A673 (cell line): Measurements from ENCODE around the gene TMEM178B. TPM values are rescaled to one million over a fixed set of nuclear protein-coding genes. Genes with fewer than 3 reads are reported as not detected.
"Not testable (repeated sequence)": the region's sequence is repeated elsewhere in the genome, so short reads cannot be mapped to it uniquely, and the experiment has no call there.

Source experiments
- BruUV-seq: library from RNA; stranded (reverse); fragments of 400-500 nt; replicated peaks from 2 replicates; lab custom pipeline; 2021; lab: Mats Ljungman, UMichigan
- CTCF ChIA-PET: fragments of 300-600 bp; sonication (Branson Sonifier 250); formaldehyde crosslinking; loops from one replicate; lab custom pipeline; 2022; ENCODE audit warnings: antibody characterized with exemption; lab: Charles Lee
- POLR2A ChIA-PET: fragments of 300-600 bp; sonication (Branson Sonifier 250); formaldehyde crosslinking; loops from one replicate; lab custom pipeline; 2022; ENCODE audit warnings: antibody characterized with exemption; ENCODE audit not compliant: low non-redundant PET; lab: Charles Lee
- DNase-seq: peaks from one replicate; pipeline ENCODE4 v3.0.0-alpha.2; 2015; ENCODE audit warnings: low spot score
- H3K27ac ChIP-seq: fragments of 200-600 bp; sonication (generic); 2 replicates; pipeline ENCODE4 v1.5.1; 2016; ENCODE audit warnings: mixed run types, low read depth, mild to moderate bottlenecking, mixed read lengths, antibody characterized with exemption, low read length; ENCODE audit not compliant: poor library complexity, severe bottlenecking
- H3K27me3 ChIP-seq: fragments of 200-600 bp; sonication (generic); replicated peaks from 2 replicates; pipeline ENCODE4 v1.6.1; 2017; ENCODE audit warnings: mixed run types, low read depth, mild to moderate bottlenecking, mixed read lengths, antibody characterized with exemption, low read length; ENCODE audit not compliant: insufficient read depth, poor library complexity
- H3K36me3 ChIP-seq: fragments of 200-600 bp; sonication (generic); 2 replicates; pipeline ENCODE4 v1.6.1; 2016; ENCODE audit warnings: mixed run types, mild to moderate bottlenecking, mixed read lengths, antibody characterized with exemption, low read length; ENCODE audit not compliant: insufficient read depth, poor library complexity, severe bottlenecking
- H3K4me1 ChIP-seq: fragments of 200-600 bp; sonication (generic); 2 replicates; pipeline ENCODE4 v1.6.1; 2017; ENCODE audit warnings: mixed run types, mild to moderate bottlenecking, mixed read lengths, antibody characterized with exemption, low read length; ENCODE audit not compliant: insufficient read depth, poor library complexity, severe bottlenecking
- H3K4me3 ChIP-seq: fragments of 200-600 bp; sonication (generic); 2 replicates; pipeline ENCODE4 v1.5.1; 2016; ENCODE audit warnings: low read depth, mixed run types, mild to moderate bottlenecking, mixed read lengths, low read length; ENCODE audit not compliant: poor library complexity, severe bottlenecking
- H3K9me3 ChIP-seq: fragments of 200-600 bp; sonication (generic); 2 replicates; pipeline ENCODE4 v1.6.1; 2016; ENCODE audit warnings: mixed run types, low read depth, mild to moderate bottlenecking, mixed read lengths, antibody characterized with exemption, low read length; ENCODE audit not compliant: poor library complexity, severe bottlenecking
- EZH2 ChIP-seq: fragments of 200-600 bp; sonication (generic); IDR thresholded peaks from 2 replicates; pipeline ENCODE4 v1.6.1; 2017; ENCODE audit warnings: borderline replicate concordance, low read depth, mild to moderate bottlenecking, mixed read lengths, antibody characterized with exemption, low read length; ENCODE audit not compliant: poor library complexity, severe bottlenecking
- intact Hi-C: fragments of 100-400 bp; cut with micrococcal nuclease; formaldehyde crosslinking; loops from one replicate; pipeline ENCODE4 v1.10.0; 2022; ENCODE audit not compliant: unreplicated experiment
- total RNA-seq: library from RNA; stranded (reverse); gene quantifications from 2 replicates; pipeline ENCODE4 v1.2.3, GENCODE V29; 2021
- TF ChIP-seq, protein P1 (sequence below): fragments of 300-800, 200-600 bp; sonication (generic); conservative IDR thresholded peaks from 2 replicates; pipeline ENCODE4 v1.5.1; 2017; ENCODE audit warnings: low read depth, mild to moderate bottlenecking, antibody characterized with exemption, low read length, moderate library complexity, mixed read lengths

TMEM178B gene
- total RNA-seq, 1 experiment from 2014 or later = 2.8 TPM

DNA sequence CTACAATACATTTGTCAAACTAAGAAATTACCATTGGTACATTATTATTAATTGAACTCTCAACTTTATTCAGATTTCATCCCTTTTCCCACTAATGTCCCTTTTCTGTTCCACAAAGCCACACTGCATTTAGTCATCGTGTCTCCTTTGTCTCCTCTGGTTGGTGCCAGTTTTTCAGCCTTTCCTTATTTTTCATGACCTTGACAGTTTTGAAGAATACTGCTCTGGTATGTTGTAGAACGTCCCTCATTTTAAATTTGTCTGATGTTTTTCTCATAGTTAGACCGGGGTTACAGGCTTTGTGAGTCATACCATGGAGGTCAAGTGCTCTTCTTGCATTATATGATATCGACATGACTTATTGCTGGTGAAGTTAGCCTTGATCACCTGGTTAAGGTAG is 304.0 kb downstream of the TMEM178B start:
- CTCF ChIA-PET = no interaction called here
- Histone ChIP-seq H3K4me3 (no peak overlapping the region), H3K4me1 (no peaks in the 10 kb centered on the region), H3K36me3 (no peaks in the 10 kb centered on the region), H3K9me3 (no peaks in the 10 kb centered on the region), H3K27me3 (no peaks in the 10 kb centered on the region), H3K27ac (no peak overlapping the region)
- no TSS peak for BruUV-seq
- no peak for DNase-seq
- intact Hi-C loops = no loop called here
- POLR2A ChIA-PET = no interaction called here
- TF ChIP-seq EZH2 = no peak
- TF ChIP-seq, protein P1, sequence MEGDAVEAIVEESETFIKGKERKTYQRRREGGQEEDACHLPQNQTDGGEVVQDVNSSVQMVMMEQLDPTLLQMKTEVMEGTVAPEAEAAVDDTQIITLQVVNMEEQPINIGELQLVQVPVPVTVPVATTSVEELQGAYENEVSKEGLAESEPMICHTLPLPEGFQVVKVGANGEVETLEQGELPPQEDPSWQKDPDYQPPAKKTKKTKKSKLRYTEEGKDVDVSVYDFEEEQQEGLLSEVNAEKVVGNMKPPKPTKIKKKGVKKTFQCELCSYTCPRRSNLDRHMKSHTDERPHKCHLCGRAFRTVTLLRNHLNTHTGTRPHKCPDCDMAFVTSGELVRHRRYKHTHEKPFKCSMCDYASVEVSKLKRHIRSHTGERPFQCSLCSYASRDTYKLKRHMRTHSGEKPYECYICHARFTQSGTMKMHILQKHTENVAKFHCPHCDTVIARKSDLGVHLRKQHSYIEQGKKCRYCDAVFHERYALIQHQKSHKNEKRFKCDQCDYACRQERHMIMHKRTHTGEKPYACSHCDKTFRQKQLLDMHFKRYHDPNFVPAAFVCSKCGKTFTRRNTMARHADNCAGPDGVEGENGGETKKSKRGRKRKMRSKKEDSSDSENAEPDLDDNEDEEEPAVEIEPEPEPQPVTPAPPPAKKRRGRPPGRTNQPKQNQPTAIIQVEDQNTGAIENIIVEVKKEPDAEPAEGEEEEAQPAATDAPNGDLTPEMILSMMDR = no peak

DNA sequence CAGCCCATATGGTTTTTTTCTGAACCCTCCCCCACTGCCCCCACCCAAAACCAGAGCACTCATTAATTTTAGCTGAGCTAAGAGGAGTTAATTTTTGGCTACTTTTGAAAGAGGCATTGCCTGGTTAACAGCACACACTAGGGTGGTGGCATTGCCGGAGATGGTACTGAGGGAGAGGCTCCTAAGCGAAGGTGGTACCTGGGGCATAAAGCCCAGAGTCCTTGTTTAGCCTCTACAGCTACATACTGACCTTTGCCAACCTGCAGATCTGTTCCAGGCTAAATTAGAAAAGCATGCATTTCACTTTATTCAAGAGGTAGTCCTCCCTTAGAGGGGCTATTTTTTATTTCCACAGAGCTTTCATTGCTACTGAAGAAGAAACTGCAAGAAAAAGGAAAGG is 304.5 kb downstream of the TMEM178B start:
- TF ChIP-seq, protein P1 = no peak
- DNase-seq = no peak
- ChIA-PET CTCF (no interaction called here), POLR2A (no interaction called here)
- Histone ChIP-seq H3K27me3 (no peaks in the 10 kb centered on the region), H3K4me1 (no peaks in the 10 kb centered on the region), H3K4me3 (no peak overlapping the region), H3K9me3 (no peaks in the 10 kb centered on the region), H3K27ac (no peak overlapping the region), H3K36me3 (no peaks in the 10 kb centered on the region)
- no TSS peak for BruUV-seq
- intact Hi-C loops = no loop called here

DNA sequence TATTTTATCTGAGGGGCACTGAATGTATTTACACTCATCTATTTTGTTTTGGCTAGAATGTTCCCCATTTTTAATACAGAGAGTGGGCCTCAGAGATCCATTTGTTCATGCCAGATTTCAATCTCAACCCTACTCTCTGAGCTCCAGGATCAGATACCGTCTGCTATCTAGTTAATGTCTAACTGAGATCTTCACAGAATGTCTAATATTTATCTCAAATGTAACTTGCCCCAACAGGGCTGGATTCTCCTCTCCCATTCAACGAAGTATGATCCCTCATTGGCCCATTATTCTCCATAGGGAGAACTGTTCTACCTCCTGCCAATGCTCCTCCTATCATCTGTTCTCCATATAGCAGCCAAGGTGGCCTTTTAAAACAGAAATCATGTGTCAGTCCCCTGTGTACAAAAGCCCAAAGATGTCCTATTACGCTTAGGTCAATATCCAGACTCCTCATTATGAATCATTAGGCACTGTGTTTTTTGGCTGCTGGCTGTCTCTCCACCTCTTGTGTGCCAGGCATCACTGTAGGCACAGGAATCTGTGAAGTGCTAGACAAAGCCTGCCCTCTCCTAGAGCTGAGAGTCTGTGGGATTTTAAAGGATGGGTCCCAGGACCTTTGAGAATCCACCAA is 308.0 kb downstream of the TMEM178B start:
- ChIA-PET POLR2A (no interaction called here), CTCF (no interaction called here)
- H3K27me3 ChIP-seq = no peaks in the 10 kb centered on the region
- no peak overlapping the region for H3K4me3 ChIP-seq
- no peak overlapping the region for H3K27ac ChIP-seq
- no peaks in the 10 kb centered on the region for H3K9me3 ChIP-seq
- no peaks in the 10 kb centered on the region for H3K36me3 ChIP-seq
- BruUV-seq = no TSS peak
- DNase-seq = no peak
- no peaks in the 10 kb centered on the region for H3K4me1 ChIP-seq
- TF ChIP-seq, protein P1 = no peak
- no peak for TF ChIP-seq EZH2
- intact Hi-C loops = no loop called here

DNA sequence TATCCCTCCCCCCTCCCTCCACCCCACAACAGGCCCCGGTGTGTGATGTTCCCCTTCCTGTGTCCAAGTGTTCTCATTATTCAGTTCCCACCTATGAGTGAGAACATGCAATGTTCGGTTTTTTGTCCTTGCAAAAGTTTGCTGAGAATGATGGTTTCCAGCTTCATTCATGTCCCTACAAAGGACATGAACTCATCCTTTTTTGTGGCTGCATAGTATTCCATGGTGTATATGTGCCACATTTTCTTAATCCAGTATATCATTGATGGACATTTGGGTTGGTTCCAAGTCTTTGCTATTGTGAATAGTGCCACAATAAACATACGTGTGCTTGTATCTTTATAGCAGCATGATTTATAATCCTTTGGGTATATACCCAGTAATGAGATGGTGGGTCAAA is 309.5 kb downstream of the TMEM178B start:
- H3K27me3 ChIP-seq, H3K9me3 ChIP-seq, intact Hi-C loops, BruUV-seq, DNase-seq, H3K36me3 ChIP-seq, H3K4me3 ChIP-seq, H3K4me1 ChIP-seq, H3K27ac ChIP-seq, CTCF ChIA-PET, POLR2A ChIA-PET: not testable (repeated sequence)
